ENCODE results near the gene CD69.

- TF ChIP-seq CTCF (conservative IDR thresholded peaks at IDR 0.05 in 1 of 2, IDR thresholded peaks at IDR 0.05 in 1 of 2; ENCODE audit: extremely low read depth in 1 of 2, insufficient read depth in 1 of 2, low read depth in 1 of 2, low read length in 2 of 2): no peak
- no peak for TF ChIP-seq EZH2 (IDR thresholded peaks at IDR 0.05; ENCODE audit: borderline replicate concordance, low read length)
Measured at GRCh38 chr12:9781360-9781759, 20.7 kb upstream of the CD69 start.
